Gastroesophageal sphincter (tissue), 3 donors: ENCODE data around the gene OLR1.

Experiments used
- CTCF ChIP-seq, 4 experiments: fragments of 200-600 bp in 2 of 4; fragments of 450-650 bp in 2 of 4; sonication (generic) in 1 of 4; IDR thresholded peaks; one replicate each; pipeline ENCODE4 v1.5.1; 2017 to 2019; ENCODE audit warnings: antibody characterized with exemption in 4 of 4, mild to moderate bottlenecking in 2 of 4, moderate library complexity in 2 of 4
- EP300 ChIP-seq: sonication (generic); formaldehyde crosslinking; IDR thresholded peaks from one replicate; pipeline ENCODE4 v1.6.1; 2017; ENCODE audit warnings: antibody characterized with exemption, mild to moderate bottlenecking
- POLR2A ChIP-seq, 2 donors: fragments of 450-650 bp; IDR thresholded peaks; one replicate each; pipeline ENCODE4 v1.6.1; 2017; ENCODE audit warnings: antibody characterized with exemption in 2 of 2, mild to moderate bottlenecking in 2 of 2, moderate library complexity in 1 of 2

- TF ChIP-seq CTCF (IDR thresholded peaks at IDR 0.05) (no peak), POLR2A (IDR thresholded peaks at IDR 0.05) (no peak), EP300 (no peak)
These were observed 52.9 kb downstream of the OLR1 start for GRCh38 chr12:10119066-10119465.
